Activated T-cell treated with anti-CD3 and anti-CD28 coated beads for 24 hours (primary cell): ENCODE measurements around the gene HIPK3.
"Not testable (repeated sequence)": the region's sequence is repeated elsewhere in the genome, so short reads cannot be mapped to it uniquely, and the experiment has no call there.

Experiments used
- DNase-seq: peaks from one replicate; pipeline ENCODE4 v3.0.0-alpha.2; 2020; ENCODE audit warnings: low read depth

HIPK3 gene

DNA sequence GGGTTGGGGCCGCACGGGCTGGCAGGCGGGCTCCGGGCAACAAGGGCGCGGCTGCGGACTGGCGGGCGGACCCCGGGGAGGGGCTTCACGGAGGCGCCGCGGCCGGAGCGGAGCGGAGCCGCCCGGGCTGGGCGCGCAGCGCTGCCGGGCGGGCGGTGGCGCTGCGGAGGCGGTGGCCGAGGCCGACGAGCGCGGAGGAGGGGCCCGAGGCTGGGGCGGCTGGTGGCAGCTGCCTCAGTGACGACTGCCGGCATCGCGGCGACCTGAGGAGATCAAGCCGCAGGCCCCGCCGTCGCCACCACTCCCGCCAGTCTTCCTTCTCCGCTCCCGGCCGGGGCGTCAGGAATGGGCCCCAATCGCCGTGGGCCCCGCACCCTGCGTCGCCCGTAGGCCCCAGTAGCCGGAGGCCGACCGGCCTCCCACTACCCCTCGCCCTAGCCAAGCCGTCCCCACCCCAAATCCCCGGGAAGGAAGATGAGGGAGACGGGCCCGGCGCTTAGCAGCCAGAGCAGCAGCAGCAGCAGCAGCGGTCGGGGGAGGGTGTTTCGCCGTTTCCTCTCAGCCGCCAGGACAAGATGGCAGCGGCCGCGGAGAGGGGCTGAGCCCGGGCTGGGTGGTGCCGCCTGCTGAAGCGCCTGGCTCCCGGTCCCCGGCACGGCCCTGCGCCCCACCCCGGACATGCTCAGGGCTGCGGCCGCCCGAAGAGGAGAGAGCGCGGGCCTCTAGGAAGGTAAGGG lies at the start of gene HIPK3:
TSS of gene HIPK3 (plus strand) at position 222 of the 737 bp plus-strand sequence.
- DNase-seq: peak; percentile 68

DNA sequence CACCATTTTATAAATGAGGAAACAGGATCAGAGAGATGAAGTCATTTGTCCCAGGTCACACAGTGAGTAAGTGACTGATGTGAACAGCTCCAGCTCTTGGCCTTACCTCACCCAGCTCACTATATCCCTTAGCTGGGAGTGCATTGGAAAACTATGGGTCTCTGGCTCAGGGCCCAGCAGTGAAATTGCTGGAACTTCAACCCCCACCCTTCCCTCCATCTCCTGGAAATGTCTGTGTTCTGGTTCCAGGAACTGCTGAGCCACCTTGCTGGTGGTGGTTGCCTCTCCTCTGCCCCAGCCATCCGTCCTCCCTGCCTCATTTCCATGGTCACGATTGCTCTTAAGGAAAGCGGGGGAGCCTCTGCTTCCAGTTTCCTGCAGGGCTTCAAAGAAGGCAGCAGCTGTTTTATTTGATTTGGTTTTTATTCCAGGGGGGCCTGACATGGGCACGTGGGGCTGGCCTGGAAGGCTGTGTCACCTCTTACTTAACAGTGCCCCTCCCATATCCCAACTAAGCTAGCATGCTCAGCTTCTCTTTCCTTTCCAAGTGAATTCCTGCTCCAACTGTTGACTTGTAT lies 49.7 kb upstream of the HIPK3 start:
- no peak for DNase-seq

DNA sequence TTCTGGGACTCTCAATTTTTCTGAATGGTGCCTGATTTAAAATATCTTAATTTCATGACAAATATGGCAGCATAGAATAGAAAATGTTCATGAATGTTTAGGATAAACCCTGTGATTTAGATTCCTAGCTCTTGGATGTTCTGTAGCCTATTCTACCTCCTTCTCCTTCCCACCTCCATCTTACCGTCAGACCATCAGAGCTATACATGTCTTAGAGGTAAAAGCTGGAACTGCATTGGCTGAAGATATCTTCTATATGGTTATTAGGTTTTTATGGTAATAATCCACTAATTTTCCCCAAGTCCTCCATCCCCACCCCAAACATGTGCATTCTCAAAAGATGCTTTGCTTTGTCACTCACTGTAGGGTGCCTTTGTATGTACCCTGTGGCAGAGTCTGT lies 49.0 kb upstream of the HIPK3 start:
- no peak for DNase-seq

DNA sequence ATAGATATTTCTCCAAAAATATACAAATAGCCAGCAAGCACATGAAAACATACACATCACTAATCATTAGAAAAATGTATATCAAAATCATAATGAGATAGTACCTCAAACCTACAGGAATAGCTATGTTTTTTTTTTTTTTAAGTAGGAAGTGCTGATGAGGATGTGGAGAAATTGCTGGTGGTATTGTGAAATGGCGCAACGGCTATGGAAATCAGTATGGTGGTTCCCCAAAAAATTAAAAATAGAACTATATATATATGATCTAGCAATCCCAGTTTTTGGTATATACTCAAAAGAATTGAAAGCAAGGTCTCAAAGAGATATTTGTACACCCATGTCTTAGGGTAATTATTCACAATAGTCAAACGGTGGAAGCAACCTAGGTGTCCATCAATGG lies 46.0 kb upstream of the HIPK3 start:
- DNase-seq: no peak

DNA sequence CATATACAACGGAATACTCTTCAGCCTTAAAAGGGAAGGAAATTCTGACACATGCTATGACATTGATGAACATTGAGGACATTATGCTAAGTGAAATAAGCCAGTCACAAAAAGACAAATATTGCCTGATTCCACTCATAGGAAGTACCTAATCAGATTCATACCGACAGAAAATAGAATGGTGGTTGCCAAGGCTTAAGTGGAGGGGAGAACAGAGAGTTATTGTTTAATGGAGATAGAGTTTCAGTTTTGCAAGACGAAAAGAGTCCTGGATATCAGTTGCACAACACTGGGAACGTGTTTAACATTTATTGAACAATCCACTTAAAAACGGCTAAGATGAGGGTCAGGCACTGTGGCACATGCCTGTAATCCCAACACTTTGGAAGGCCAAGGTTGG lies 45.6 kb upstream of the HIPK3 start:
- DNase-seq: no peak

DNA sequence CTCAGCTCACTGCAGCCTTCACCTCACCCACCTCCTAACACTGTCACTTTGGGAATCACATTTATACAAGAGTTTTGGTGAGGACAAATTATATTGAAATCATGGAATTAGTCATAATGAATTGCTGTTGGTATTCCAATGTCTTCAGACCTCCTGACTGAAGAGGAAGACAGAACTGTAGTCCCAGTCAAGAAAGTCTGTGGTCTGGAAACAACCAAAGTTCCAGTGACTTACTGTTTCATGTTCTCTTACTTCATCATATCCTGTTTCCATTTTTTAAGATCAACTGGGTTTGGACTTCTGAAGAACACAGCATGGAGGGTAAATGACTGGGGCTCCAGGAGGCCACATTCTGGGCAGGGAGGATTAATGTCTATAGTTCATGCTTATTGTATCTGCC lies 43.0 kb upstream of the HIPK3 start:
- DNase-seq: no peak

DNA sequence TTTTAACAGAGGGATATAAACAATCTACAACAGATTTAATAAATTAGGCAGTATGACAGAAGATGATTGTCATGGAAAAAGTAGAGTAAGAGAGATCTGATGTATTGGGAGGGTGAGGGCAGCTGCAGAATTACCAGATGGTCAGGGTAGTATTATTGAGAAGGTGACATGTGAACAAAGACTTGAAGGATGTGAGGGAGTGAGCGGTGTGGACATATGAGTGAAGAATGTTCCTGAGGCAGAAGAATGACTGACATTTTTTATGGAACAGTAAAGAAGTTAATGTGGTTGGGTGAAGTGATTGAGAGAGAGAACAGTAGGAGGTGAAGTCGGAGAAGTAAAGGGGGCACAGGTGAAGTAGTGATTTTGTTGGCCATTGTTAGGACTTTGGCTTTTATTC lies 42.4 kb upstream of the HIPK3 start:
- DNase-seq: no peak

DNA sequence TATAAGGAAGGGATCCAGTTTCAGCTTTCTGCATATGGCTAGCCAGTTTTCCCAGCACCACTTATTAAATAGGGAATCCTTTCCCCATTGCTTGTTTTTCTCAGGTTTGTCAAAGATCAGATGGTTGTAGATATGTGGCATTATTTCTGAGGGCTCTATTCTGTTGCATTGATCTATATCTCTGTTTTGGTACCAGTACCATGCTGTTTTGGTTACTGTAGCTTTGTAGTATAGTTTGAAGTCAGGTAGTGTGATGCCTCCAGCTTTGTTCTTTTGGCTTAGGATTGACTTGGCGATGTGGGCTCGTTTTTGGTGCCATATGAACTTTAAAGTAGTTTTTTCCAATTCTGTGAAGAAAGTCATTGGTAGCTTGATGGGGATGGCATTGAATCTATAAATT lies 40.5 kb upstream of the HIPK3 start:
- not testable (repeated sequence) for DNase-seq

DNA sequence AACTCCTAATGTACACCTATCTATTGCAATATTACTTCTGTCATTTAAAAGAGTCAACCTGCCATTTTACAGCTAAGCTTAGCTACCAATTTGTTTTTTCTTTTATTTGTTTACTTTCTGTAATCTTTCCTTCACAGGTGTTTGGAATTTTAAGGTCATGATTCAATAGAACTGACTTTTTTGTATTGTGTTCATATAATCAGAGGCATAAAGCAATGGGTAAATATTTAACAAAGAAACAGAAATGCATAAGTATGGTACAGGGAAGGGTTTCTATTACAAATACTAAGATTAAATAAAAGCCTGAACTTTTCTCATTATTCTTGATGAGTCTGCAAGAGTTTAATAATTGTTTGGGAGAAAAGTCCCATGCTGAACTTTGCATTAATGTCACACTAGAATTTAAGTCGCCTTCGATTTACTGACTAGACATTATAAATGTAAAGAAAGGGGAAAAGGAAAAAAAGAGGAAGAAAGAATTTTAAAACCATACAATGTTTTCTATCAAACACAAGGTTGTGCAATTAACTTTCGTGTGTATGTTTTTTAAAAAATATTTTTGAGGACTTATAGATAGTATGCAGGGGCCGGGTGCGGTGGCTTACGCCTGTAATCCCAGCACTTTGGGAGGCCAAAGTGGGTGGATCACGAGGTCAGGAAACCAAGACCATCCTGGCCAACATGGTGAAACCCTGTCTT lies 35.0 kb upstream of the HIPK3 start:
- DNase-seq: no peak

DNA sequence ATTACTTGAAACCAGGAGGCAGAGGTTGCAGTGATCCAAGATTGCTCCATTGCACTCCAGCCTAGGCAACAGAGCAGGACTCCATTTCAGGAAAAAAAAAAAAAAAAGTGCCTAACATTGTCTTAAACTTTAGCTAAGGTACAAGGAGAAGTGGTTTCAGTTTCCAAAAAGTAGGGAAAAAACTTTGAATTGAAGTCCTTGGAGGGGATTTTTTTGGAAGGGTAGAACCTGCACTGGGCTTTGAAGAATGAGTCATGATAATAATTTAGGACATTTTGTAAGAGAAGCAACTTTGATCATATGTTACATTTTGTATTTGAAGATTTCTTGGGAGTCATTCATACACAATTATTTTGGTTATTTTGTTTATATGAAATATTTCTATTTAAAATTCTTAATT lies 31.8 kb upstream of the HIPK3 start:
- no peak for DNase-seq

DNA sequence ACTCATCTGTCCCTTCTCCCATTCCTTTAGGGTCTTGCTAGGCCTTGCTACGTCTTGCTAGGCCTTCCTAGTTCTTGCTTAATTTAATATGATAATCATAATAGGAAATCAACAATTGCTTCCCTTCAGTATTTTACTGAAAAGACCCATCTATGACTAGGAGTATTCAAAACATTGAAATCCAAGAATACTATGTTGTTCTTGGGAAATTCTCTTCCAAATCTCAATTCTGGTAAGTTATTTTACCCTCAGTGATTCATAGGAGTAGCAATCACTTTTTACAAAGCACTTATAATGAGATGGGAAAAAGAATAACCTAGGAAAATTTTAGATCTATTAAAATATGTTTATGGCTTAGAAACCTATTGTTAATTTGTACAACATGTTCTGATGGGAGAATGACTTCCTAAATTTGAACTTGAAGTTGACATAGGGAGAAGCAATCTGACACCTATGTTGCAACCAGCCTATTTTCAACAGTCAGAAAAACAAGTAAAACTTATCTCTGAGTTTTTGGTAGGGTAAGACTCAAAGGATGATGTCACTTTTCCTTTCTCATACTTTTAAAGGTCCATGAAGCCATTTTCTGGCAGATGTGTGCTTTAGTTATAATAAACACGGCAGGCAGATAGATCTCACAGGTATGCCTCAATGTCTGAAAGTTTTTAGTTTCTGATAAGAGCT lies 29.5 kb upstream of the HIPK3 start:
- no peak for DNase-seq

DNA sequence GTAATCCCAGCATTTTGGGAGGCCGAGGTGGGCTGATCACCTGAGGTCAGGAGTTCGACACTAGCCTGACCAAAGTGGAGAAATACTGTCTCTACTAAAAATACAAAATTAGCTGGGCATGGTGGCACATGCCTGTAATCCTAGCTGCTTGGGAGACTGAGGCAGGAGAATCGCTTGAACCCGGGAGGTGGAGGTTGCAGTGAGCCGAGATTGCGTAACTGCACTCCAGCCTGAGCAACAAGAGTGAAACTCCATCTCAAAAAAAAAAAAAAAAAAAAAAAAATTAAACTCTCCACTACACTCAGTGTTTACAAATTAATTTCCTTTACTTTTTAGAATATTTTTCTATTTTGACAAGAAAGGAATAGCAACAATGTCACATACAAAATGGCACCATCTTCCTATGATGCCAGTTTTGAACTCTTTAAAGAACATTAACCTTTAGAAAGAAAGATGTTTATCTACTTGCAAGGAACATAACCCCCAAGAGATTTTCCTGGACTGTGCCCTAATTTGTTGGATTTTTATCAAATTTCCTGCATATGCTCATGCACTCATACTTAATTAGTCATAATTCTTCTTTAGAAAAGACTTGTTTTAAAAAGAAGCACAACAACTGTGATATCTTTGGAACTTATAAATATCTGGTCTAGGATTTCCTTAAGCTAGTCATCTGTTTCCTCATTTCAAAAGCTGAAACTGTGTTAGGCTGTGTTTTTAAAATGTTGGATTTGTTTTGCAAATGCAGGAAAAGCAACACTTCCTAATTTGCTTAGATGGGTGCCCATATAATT lies 22.6 kb upstream of the HIPK3 start:
- DNase-seq: no peak

DNA sequence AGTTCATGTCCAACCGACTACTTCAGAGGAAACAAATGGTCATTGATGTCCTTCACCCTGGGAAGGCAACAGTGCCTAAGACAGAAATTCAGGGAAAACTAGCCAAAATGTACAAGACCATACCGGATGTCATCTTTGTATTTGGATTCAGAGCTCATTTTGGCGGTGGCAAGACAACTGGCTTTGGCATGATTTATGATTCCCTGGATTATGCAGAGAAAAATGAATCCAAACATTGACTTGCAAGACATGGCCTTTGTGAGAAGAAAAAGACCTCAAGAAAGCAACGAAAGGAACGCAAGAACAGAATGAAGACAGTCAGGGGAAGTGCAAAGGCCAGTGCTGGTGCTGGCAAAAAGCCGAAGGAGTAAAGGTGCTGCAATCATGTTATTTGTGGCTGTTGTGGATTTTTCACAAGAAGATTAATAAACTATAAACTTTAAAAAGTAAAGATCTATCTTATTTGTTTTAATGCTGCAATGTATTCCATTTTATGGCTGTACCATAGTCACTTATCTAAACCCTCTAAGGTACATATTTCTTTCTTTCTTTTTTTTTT lies 20.1 kb upstream of the HIPK3 start:
- DNase-seq: no peak

DNA sequence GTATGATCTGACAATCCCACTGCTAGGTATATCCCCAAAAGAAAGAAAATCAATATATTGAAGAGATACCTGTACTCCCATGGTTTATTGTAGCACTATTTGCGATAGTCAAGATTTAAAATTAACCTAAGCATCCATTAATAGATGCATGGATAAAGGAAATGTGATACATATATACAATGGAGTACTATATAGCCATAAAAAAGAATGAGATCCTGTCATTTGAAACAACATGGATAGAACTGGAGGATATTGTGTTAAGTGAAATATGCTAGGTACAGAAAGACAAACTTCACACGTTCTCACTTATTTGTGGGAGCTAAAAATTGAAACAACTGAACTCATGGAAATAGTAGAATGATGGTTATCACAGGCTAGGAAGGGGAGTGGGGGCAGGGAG lies 14.6 kb upstream of the HIPK3 start:
- DNase-seq: no peak

DNA sequence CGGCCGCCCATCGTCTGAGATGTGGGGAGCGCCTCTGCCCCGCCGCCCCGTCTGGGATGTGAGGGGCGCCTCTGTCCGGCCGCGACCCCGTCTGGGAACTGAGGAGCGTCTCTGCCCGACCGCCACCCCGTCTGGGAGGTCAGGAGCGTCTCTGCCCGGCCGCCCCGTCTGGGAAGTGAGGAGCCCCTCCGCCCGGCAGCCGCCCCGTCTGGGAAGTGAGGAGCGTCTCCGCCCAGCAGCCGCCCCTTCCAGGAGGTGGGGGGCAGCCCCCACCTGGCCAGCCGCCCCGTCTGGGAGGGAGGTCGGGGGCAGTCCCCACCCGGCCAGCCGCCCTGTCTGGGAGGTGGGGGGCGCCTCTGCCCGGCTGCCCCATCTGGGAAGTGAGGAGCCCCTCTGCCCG lies 13.5 kb upstream of the HIPK3 start:
- DNase-seq: not testable (repeated sequence)

DNA sequence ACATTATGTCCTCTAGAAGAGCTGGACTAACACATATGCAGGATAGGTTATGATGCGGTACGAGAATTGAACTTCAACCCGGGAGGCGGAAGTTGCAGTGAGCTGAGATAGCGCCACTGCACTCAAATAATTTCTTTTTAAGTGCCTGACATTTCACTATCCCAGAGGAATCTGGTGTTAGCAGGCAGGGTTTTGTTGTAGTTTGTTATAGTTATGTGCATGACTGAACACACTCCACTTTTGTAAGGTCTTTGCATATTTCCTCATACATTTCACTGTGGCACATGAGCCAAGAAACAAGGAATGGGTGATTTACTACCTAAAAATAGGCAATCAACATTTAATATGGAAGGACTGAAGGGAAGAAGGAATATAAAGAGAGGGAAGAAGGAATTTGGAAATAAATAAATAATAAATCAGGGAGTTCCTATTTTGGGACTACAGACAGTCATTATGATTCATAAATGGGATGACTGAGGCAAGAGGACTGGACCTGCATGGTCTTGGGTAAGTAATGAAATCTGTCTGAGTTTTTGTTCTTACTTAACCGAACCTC lies 8.7 kb upstream of the HIPK3 start:
- DNase-seq: no peak

DNA sequence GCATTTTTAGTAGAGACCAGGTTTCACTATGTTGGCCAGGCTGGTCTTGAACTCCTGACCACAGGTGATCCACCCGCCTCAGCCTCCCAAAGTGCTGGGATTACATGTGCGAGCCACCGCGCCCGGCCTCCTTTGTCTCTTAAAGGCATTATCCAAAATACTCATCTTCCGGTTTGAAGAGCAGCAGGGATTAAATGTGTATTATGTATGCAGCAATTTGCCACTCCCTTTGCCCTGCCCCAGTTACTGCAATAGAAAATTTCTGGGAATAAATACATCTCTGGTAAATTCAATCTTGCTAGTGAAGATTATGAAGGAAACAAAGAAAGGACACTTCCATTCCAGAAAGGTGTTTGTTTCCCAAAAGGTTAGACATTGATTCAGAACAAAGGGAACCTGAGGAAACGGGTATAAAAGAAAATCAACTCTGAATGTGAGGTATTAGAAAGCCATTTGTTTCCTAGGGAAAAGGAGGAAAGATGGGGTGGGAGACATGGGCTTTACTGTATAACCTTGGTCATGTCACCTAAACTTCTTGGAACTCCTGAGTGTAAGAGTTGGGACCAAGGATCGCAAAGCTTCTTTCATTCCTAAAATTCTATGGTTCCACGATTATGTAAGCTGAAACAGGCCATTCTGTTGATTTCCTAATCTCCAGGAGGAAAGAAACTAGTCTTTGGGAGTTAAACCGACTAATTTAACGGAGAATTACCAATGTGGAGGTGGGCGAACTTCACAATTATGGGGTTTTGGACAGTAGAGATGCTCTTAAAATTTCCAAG lies 959 bp upstream of the HIPK3 start:
- DNase-seq: no peak

DNA sequence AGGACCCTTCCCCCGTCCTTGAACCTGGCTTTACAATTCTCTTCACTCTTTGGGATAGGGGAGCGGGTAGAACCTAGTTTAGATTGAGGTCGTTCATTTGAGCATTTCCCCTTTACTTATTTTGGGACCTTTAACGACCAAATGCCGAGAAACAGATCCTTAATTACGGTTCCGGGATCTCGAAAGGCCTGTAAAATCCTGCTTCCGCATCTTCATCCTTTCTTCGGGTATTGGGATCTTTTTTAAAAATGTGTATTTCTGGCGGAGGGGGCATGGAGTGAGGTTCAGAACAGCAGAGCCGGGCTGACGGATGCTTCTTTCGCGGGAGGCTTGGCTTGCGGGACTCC lies 395 bp upstream of the HIPK3 start:
- no peak for DNase-seq

DNA sequence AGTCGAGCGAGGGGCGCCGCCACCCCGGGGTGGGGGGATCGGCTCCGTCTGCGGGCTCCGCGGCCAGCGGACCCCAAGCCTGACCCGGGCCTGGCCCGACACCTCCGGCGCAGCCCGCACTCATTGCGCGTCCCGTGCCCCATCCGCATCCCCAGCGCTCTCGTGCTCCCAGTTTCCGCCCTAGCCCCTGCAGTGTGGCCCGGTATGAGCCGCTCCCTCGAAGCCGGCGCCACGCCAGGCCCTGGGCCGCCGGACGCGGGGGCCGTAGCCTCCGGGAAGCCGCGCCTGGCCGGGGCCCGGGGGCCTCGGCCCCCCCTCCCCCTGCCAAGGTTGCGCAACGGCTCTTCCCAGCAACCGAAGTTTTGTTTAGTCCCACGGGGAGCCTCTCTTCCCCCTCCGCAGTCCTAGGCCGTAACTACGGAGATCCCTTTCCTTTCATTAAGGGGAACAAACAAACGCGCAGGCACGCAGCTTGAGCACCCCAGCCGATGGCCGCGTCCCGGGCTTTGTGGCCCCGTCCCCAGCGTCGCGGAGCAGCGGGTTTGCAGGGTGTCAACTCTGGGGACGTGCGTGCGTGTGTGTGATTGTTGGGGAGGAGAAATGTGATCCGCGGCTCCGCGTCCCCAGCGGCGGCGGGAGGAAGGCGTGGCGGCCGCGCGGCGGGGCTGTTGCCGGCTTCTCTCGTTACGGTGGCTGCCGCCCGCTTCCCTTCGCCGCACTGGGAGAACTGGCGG lies 883 bp downstream of the HIPK3 start:
- peak; percentile 59 for DNase-seq

DNA sequence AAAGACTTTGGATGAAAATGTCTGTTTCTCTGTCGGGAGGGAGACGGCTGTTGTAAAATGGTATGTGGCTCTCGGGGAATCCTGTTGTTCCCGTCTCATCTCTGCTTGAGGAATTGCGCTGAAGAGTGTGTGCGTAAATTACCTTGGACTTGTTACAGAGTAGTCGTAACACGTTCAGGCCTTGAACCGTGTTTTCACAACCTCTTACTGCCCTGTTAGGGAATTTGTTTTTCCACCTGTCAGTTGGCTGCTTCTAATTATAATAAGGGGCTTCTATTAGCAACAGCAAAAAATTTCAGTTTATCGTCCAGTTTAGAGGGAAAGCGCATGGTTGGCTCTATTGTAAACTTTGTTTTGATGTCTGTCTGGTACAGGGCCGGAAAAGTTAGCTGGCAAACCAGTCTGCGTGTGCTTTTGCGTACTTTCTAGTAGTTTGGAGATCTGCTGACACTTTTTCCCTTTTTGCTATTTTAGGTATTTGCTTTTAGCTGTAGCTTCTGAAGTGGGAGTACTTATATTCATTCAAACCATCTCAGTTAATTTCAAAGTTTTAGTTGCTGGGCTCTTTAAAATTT lies 1.5 kb downstream of the HIPK3 start:
- no peak for DNase-seq
